Neural cell (in vitro differentiated cells): ENCODE results near the gene CDKL4. TPM values are rescaled to one million over a fixed set of nuclear protein-coding genes. Genes with fewer than 3 reads are reported as not detected.
"Not testable (repeated sequence)": the region's sequence is repeated elsewhere in the genome, so short reads cannot be mapped to it uniquely, and the experiment has no call there.

Experiments
- H2AFZ ChIP-seq: fragments of 200-600, 300-800 bp; sonication (generic), shearing (Covaris generic); 2 replicates; pipeline ENCODE4 v1.6.0; 2014; ENCODE audit warnings: low read depth, mild to moderate bottlenecking, antibody characterized with exemption, low read length, moderate library complexity
- H3F3A ChIP-seq: fragments of 200-600 bp; shearing (Covaris generic); 2 replicates; pipeline ENCODE4 v1.6.1; 2016; ENCODE audit warnings: mild to moderate bottlenecking, moderate library complexity, mixed read lengths, antibody characterized with exemption, low read length; ENCODE audit not compliant: insufficient read depth, poor library complexity, severe bottlenecking
- H3K27ac ChIP-seq: fragments of 200-600, 300-800 bp; sonication (generic), shearing (Covaris generic); 2 replicates; pipeline ENCODE4 v1.5.1; 2014; ENCODE audit warnings: mild to moderate bottlenecking, low read length, moderate library complexity
- H3K27me3 ChIP-seq: fragments of 300-800, 200-600 bp; sonication (generic), shearing (Covaris generic); 2 replicates; pipeline ENCODE4 v1.6.0; 2014; ENCODE audit warnings: mild to moderate bottlenecking, low read depth, low read length, moderate library complexity; ENCODE audit not compliant: insufficient read depth
- H3K36me3 ChIP-seq: fragments of 300-800, 200-600 bp; sonication (generic), shearing (Covaris generic); 2 replicates; pipeline ENCODE4 v1.5.1; 2014; ENCODE audit warnings: mild to moderate bottlenecking, antibody characterized with exemption, low read length, moderate library complexity; ENCODE audit not compliant: insufficient read depth
- H3K4me2 ChIP-seq: fragments of 300-800, 200-600 bp; sonication (generic), shearing (Covaris generic); 2 replicates; pipeline ENCODE4 v1.6.0; 2014; ENCODE audit warnings: mild to moderate bottlenecking, low read length
- H3K4me3 ChIP-seq: fragments of 300-800, 200-600 bp; sonication (generic), shearing (Covaris generic); 2 replicates; pipeline ENCODE4 v1.5.1; 2014; ENCODE audit warnings: mild to moderate bottlenecking, low read length, moderate library complexity
- H3K79me2 ChIP-seq: fragments of 200-600 bp; shearing (Covaris generic); replicated peaks from 2 replicates; pipeline ENCODE4 v1.6.0; 2014; ENCODE audit warnings: mild to moderate bottlenecking, low read length, moderate library complexity; ENCODE audit not compliant: insufficient read depth
- H3K9ac ChIP-seq: fragments of 300-800, 200-600 bp; sonication (generic), shearing (Covaris generic); 2 replicates; pipeline ENCODE4 v1.6.1; 2016; ENCODE audit warnings: mild to moderate bottlenecking, low read length, mixed read lengths
- H3K9me2 ChIP-seq: fragments of 200-600 bp; shearing (Covaris generic); 2 replicates; pipeline ENCODE4 v1.6.1; 2016; ENCODE audit warnings: mild to moderate bottlenecking, low read length, mixed read lengths; ENCODE audit not compliant: insufficient read depth
- H3K9me3 ChIP-seq: fragments of 200-600, 300-800 bp; sonication (generic), shearing (Covaris generic); 2 replicates; pipeline ENCODE4 v1.6.1; 2016; ENCODE audit warnings: mild to moderate bottlenecking, mixed run types, low read length, moderate library complexity, mixed read lengths
- H4K20me1 ChIP-seq: fragments of 200-600 bp; shearing (Covaris generic); 2 replicates; pipeline ENCODE4 v1.6.1; 2016; ENCODE audit warnings: mild to moderate bottlenecking, mixed run types; ENCODE audit not compliant: insufficient read depth
- EP300 ChIP-seq: fragments of 450-650 bp; conservative IDR thresholded peaks from 2 replicates; pipeline ENCODE4 v1.6.1; 2014; ENCODE audit warnings: antibody characterized with exemption, mild to moderate bottlenecking, moderate library complexity; ENCODE audit not compliant: poor library complexity, severe bottlenecking
- EZH2 ChIP-seq: fragments of 200-600, 300-800 bp; shearing (Covaris generic), sonication (generic); IDR thresholded peaks from 2 replicates; pipeline ENCODE4 v1.6.1; 2014; ENCODE audit warnings: antibody characterized with exemption, low read length, borderline replicate concordance, mild to moderate bottlenecking; ENCODE audit not compliant: insufficient read depth, poor library complexity, severe bottlenecking
- MXI1 ChIP-seq: fragments of 450-650 bp; conservative IDR thresholded peaks from 2 replicates; pipeline ENCODE4 v1.6.1; 2014; ENCODE audit warnings: antibody characterized with exemption, mild to moderate bottlenecking; ENCODE audit not compliant: poor library complexity, severe bottlenecking
- POLR2AphosphoS5 ChIP-seq: IDR thresholded peaks from 2 replicates; pipeline ENCODE4 v1.6.1; 2012
- RAD21 ChIP-seq: fragments of 450-650 bp; conservative IDR thresholded peaks from 2 replicates; pipeline ENCODE4 v1.6.1; 2014; ENCODE audit warnings: antibody characterized with exemption, mild to moderate bottlenecking, moderate library complexity
- SMC3 ChIP-seq: fragments of 450-650 bp; conservative IDR thresholded peaks from 2 replicates; pipeline ENCODE4 v1.6.1; 2014; ENCODE audit warnings: antibody characterized with exemption, mild to moderate bottlenecking, moderate library complexity; ENCODE audit not compliant: poor library complexity
- TAF1 ChIP-seq: IDR thresholded peaks from 2 replicates; pipeline ENCODE4 v1.6.1; 2012; ENCODE audit warnings: low read depth
- polyA plus RNA-seq: library from polyadenylated mRNA; depleted of rRNA; stranded (reverse); fragments of >200 nt; gene quantifications from 2 replicates; pipeline ENCODE4 v1.2.3, GENCODE V29; 2014
- TF ChIP-seq, protein P1 (sequence below): fragments of 450-650 bp; IDR thresholded peaks from 2 replicates; pipeline ENCODE4 v1.5.1; 2014; ENCODE audit warnings: antibody characterized with exemption, mild to moderate bottlenecking, moderate library complexity; ENCODE audit not compliant: poor library complexity, severe bottlenecking
- TF ChIP-seq, protein P2 (sequence below): IDR thresholded peaks from 2 replicates; pipeline ENCODE4 v1.6.1; 2012; ENCODE audit warnings: borderline replicate concordance

CDKL4 gene
- polyA plus RNA-seq, 1 donor from 2014 or later, result not detected

DNA sequence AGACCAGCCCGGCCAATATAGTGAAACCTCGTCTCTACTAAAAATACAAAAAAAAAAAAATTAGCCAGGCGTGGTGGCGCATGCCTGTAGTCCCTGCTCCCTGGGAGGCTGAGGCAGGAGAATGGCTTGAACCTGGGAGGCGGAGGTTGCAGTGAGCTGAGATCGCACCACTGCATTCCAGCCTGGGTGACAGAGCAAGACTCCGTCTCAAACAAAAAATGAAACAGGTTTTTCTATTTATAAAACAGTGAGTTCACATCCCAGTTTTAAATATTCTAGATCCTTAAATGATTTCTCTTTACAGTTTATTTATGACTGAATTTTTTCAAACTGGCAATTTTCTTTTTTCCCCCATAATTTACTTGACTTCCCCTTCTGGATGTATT, 102.8 kb downstream of the CDKL4 start:
- not testable (repeated sequence) for H3K27me3 ChIP-seq, H4K20me1 ChIP-seq, H2AFZ ChIP-seq, H3K4me3 ChIP-seq, H3F3A ChIP-seq, H3K4me2 ChIP-seq, H3K27ac ChIP-seq, H3K9me2 ChIP-seq, H3K36me3 ChIP-seq, H3K79me2 ChIP-seq, H3K9me3 ChIP-seq, H3K9ac ChIP-seq

DNA sequence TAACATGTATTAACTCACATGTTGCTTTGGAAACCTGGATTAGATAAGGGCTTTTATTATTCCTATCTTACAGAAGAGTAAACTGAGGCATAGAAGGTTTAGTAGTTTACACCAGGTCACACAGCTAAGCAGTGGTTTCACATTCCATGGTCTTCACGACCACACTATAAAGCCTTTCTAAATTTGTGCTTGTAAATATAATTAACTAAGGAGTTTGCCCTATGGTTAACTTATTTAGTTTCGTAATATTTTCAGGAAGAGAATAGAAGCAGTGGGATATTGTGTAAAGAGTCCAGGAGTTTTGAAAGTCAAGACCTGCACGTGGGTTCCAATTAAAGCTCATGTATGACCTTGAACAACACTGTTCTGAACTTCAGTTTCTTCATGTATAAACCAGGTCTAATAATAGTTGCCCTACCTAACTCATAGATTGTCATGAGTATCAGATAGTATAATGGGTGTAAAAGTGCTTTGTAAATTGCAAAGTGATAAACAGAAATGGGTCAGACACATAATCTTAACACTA, 103.4 kb downstream of the CDKL4 start:
- Histone ChIP-seq H4K20me1 (no peaks in the 10 kb centered on the region), H3K9ac (no peak overlapping the region), H3K4me2 (no peak overlapping the region), H3K27me3 (no peaks in the 10 kb centered on the region), H3K9me2 (no peaks in the 10 kb centered on the region), H3K79me2 (no peaks in the 10 kb centered on the region), H3F3A (no peaks in the 10 kb centered on the region), H3K9me3 (no peaks in the 10 kb centered on the region), H3K36me3 (no peaks in the 10 kb centered on the region), H2AFZ (no peak overlapping the region), H3K27ac (no peak overlapping the region), H3K4me3 (no peak overlapping the region)
- TF ChIP-seq EZH2 (no peak), SMC3 (no peak), TAF1 (no peak), POLR2AphosphoS5 (no peak), RAD21 (no peak), MXI1 (no peak), EP300 (no peak)
- TF ChIP-seq, protein P1, sequence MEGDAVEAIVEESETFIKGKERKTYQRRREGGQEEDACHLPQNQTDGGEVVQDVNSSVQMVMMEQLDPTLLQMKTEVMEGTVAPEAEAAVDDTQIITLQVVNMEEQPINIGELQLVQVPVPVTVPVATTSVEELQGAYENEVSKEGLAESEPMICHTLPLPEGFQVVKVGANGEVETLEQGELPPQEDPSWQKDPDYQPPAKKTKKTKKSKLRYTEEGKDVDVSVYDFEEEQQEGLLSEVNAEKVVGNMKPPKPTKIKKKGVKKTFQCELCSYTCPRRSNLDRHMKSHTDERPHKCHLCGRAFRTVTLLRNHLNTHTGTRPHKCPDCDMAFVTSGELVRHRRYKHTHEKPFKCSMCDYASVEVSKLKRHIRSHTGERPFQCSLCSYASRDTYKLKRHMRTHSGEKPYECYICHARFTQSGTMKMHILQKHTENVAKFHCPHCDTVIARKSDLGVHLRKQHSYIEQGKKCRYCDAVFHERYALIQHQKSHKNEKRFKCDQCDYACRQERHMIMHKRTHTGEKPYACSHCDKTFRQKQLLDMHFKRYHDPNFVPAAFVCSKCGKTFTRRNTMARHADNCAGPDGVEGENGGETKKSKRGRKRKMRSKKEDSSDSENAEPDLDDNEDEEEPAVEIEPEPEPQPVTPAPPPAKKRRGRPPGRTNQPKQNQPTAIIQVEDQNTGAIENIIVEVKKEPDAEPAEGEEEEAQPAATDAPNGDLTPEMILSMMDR, result no peak
- TF ChIP-seq, protein P2, sequence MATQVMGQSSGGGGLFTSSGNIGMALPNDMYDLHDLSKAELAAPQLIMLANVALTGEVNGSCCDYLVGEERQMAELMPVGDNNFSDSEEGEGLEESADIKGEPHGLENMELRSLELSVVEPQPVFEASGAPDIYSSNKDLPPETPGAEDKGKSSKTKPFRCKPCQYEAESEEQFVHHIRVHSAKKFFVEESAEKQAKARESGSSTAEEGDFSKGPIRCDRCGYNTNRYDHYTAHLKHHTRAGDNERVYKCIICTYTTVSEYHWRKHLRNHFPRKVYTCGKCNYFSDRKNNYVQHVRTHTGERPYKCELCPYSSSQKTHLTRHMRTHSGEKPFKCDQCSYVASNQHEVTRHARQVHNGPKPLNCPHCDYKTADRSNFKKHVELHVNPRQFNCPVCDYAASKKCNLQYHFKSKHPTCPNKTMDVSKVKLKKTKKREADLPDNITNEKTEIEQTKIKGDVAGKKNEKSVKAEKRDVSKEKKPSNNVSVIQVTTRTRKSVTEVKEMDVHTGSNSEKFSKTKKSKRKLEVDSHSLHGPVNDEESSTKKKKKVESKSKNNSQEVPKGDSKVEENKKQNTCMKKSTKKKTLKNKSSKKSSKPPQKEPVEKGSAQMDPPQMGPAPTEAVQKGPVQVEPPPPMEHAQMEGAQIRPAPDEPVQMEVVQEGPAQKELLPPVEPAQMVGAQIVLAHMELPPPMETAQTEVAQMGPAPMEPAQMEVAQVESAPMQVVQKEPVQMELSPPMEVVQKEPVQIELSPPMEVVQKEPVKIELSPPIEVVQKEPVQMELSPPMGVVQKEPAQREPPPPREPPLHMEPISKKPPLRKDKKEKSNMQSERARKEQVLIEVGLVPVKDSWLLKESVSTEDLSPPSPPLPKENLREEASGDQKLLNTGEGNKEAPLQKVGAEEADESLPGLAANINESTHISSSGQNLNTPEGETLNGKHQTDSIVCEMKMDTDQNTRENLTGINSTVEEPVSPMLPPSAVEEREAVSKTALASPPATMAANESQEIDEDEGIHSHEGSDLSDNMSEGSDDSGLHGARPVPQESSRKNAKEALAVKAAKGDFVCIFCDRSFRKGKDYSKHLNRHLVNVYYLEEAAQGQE, result no peak
